Peyer's patch (tissue), 4 donors: ENCODE data around the gene DNAJC4. TPM values are rescaled to one million over a fixed set of nuclear protein-coding genes. Genes with fewer than 3 reads are reported as not detected.

Source experiments
- DNase-seq, 3 donors: peaks; one replicate each; pipeline ENCODE4 v3.0.0-alpha.2; 2017 to 2019
- H3K27ac ChIP-seq, 4 donors: fragments of 200-600 bp; sonication (generic); one replicate each; pipeline ENCODE4 v1.5.1; 2016 to 2019
- H3K27me3 ChIP-seq, 2 donors: fragments of 200-600 bp; sonication (generic); one replicate each; pipeline ENCODE4 v1.5.1; 2019
- H3K36me3 ChIP-seq, 3 donors: fragments of 200-600 bp; sonication (generic); one replicate each; pipeline ENCODE4 v1.5.1; 2016 to 2019
- H3K4me1 ChIP-seq, 4 donors: fragments of 200-600 bp; sonication (generic); one replicate each; pipeline ENCODE4 v1.5.1; 2016 to 2019
- H3K4me3 ChIP-seq, 4 donors: fragments of 200-600 bp; sonication (generic); 1 replicate in 3 of 4; 2 replicates in 1 of 4; pipeline ENCODE4 v1.5.1; 2016 to 2019; ENCODE audit warnings: mild to moderate bottlenecking in 1 of 4
- H3K9me3 ChIP-seq, 4 donors: fragments of 200-600 bp; sonication (generic); one replicate each; pipeline ENCODE4 v1.5.1; 2016 to 2019; ENCODE audit warnings: mild to moderate bottlenecking in 1 of 4
- CTCF ChIP-seq, 6 experiments: fragments of 450-650 bp in 4 of 6; fragments of 200-600 bp in 2 of 6; sonication (generic) in 1 of 6; IDR thresholded peaks; one replicate each; pipeline ENCODE4 v1.5.1; 2017 to 2019; ENCODE audit warnings: antibody characterized with exemption in 6 of 6, mild to moderate bottlenecking in 3 of 6, moderate library complexity in 1 of 6
- POLR2A ChIP-seq, 2 donors: fragments of 450-650 bp; IDR thresholded peaks; one replicate each; pipeline ENCODE4 v1.5.1; 2017; ENCODE audit warnings: antibody characterized with exemption in 2 of 2, mild to moderate bottlenecking in 2 of 2, moderate library complexity in 2 of 2
- total RNA-seq, 4 donors: library from RNA; depleted of rRNA; stranded (reverse); fragments of >200 nt; gene quantifications; one replicate each; pipeline ENCODE4 v1.1.0, GENCODE V29; 2016

Gene DNAJC4
- total RNA-seq, 4 donors from 2014 or later, result 42.9 to 95.0 (median 80.3) TPM

- H3K27ac ChIP-seq, result peak within 1 kb of the TSS; percentile 81 to 86 (median 84)
- H3K27me3 ChIP-seq, result no peaks in the 10 kb centered on the region
- DNase-seq, result peak; percentile 87 to 95 (median 91)
- H3K4me1 ChIP-seq, result peaks cover 0 to 33% (median 18%) of the 10 kb centered on the region in 4 donors
- TF ChIP-seq CTCF (IDR thresholded peaks at IDR 0.05) (no peak), POLR2A (IDR thresholded peaks at IDR 0.05) (peak; percentile 9 to 37)
- no peaks in the 10 kb centered on the region for H3K9me3 ChIP-seq
- peak within 1 kb of the TSS; percentile 53 to 66 (median 56) for H3K4me3 ChIP-seq
- H3K36me3 ChIP-seq, result peaks cover 0 to 38% (median 3%) of the 10 kb centered on the region in 3 donors
Observed at GRCh38 chr11:64206457-64207255, 23.7 kb upstream of the DNAJC4 start, which contains the start of gene FERMT3. Gene FERMT3 (plus strand): TSS chr11:64206721. CDS start chr11:64207365, 644 bp downstream.

- Histone ChIP-seq H3K27me3 (no peaks in the 10 kb centered on the region), H3K4me1 (peaks cover 0 to 33% (median 18%) of the 10 kb centered on the region in 4 donors), H3K9me3 (no peaks in the 10 kb centered on the region), H3K4me3 (peak overlapping the region; percentile 53 to 66 (median 56)), H3K36me3 (peaks cover 0 to 38% (median 3%) of the 10 kb centered on the region in 3 donors), H3K27ac (peak overlapping the region; percentile 81 to 86 (median 84))
- TF ChIP-seq POLR2A (IDR thresholded peaks at IDR 0.05) (no peak), CTCF (IDR thresholded peaks at IDR 0.05) (no peak)
- DNase-seq, result peak in 2 of 3 donors; percentile 86 to 90
Observed at GRCh38 chr11:64207256-64208085, 22.9 kb upstream of the DNAJC4 start.

GRCh38 chr11:64208086-64208795, 22.1 kb upstream of the DNAJC4 start:
- Histone ChIP-seq H3K4me3 (peak overlapping the region; percentile 53 to 66 (median 56)), H3K36me3 (peaks cover 0 to 31% (median 0%) of the 10 kb centered on the region in 3 donors), H3K4me1 (peaks cover 0 to 33% (median 18%) of the 10 kb centered on the region in 4 donors)

GRCh38 chr11:64208796-64209562, 21.4 kb upstream of the DNAJC4 start:
- no peak for TF ChIP-seq CTCF (IDR thresholded peaks at IDR 0.05)
- no peak for TF ChIP-seq POLR2A (IDR thresholded peaks at IDR 0.05)
- Histone ChIP-seq H3K9me3 (no peaks in the 10 kb centered on the region), H3K36me3 (peaks cover 0 to 23% (median 0%) of the 10 kb centered on the region in 3 donors), H3K27ac (peak overlapping the region in 3 of 4 donors; percentile 81 to 86 (median 83)), H3K27me3 (no peaks in the 10 kb centered on the region), H3K4me3 (no peak overlapping the region), H3K4me1 (peaks cover 0 to 32% (median 18%) of the 10 kb centered on the region in 4 donors)
- DNase-seq, result no peak

More at GRCh38 chr11:64208086-64208795, 22.1 kb upstream of the DNAJC4 start:
- Histone ChIP-seq H3K27ac (peak overlapping the region; percentile 81 to 86 (median 84)), H3K27me3 (no peaks in the 10 kb centered on the region), H3K9me3 (no peaks in the 10 kb centered on the region)
- DNase-seq, result no peak
- TF ChIP-seq POLR2A (IDR thresholded peaks at IDR 0.05) (no peak), CTCF (IDR thresholded peaks at IDR 0.05) (no peak)
